GM12878 (cell line): Measurements from ENCODE around the gene CALY. TPM values are rescaled to one million over a fixed set of nuclear protein-coding genes. Genes with fewer than 3 reads are reported as not detected.
A peak's percentile ranks its signal among the peaks of the same experiment; 100 is the strongest.

ENCODE experiments used
- CEBPB ChIP-seq, 2 experiments: fragments of 150-350 bp in 1 of 2; IDR thresholded peaks; 2 replicates each; pipeline ENCODE4 v1.6.1; 2012 to 2014; ENCODE audit warnings: low read depth in 2 of 2, low read length in 2 of 2, borderline replicate concordance in 1 of 2, inconsistent platforms in 1 of 2
- CHD1 ChIP-seq: IDR thresholded peaks from 2 replicates; pipeline ENCODE4 v1.6.1; 2012; ENCODE audit warnings: low read depth, low read length, improper control_type of control experiment
- FOXK2 ChIP-seq: fragments of 450-650 bp; IDR thresholded peaks from 2 replicates; pipeline ENCODE4 v1.6.1; 2017; ENCODE audit warnings: mild to moderate bottlenecking, moderate library complexity
- IRF4 ChIP-seq: IDR thresholded peaks from 2 replicates; pipeline ENCODE4 v1.6.1; 2011; ENCODE audit warnings: low read depth, low read length
- IRF5 ChIP-seq: fragments of 450-650 bp; IDR thresholded peaks from 2 replicates; pipeline ENCODE4 v1.6.1; 2017; ENCODE audit warnings: borderline replicate concordance
- JUNB ChIP-seq: IDR thresholded peaks from 2 replicates; pipeline ENCODE4 v1.6.1; 2016; ENCODE audit warnings: antibody characterized with exemption, mild to moderate bottlenecking
- MEF2A ChIP-seq: IDR thresholded peaks from 2 replicates; pipeline ENCODE4 v1.6.1; 2011; ENCODE audit warnings: low read depth, mild to moderate bottlenecking, low read length, moderate library complexity; ENCODE audit not compliant: insufficient read depth
- NBN ChIP-seq: fragments of 450-650 bp; IDR thresholded peaks from 2 replicates; pipeline ENCODE4 v1.6.1; 2016
- NR2C2 ChIP-seq: IDR thresholded peaks from 2 replicates; pipeline ENCODE4 v1.6.1; 2011; ENCODE audit warnings: borderline replicate concordance, low read depth; ENCODE audit not compliant: control insufficient read depth, insufficient read length
- PML ChIP-seq: IDR thresholded peaks from 2 replicates; pipeline ENCODE4 v1.6.1; 2012; ENCODE audit warnings: low read length, inconsistent platforms
- USF1 ChIP-seq: IDR thresholded peaks from 2 replicates; pipeline ENCODE4 v1.6.1; 2011; ENCODE audit warnings: borderline replicate concordance, low read depth, mild to moderate bottlenecking, moderate library complexity, mixed read lengths, low read length; ENCODE audit not compliant: insufficient read depth; ENCODE audit errors: extremely low read length
- YY1 ChIP-seq: IDR thresholded peaks from 2 replicates; pipeline ENCODE4 v1.6.1; 2011; ENCODE audit warnings: low read depth, mild to moderate bottlenecking, low read length
- ZBTB40 ChIP-seq: fragments of 450-650 bp; IDR thresholded peaks from 2 replicates; pipeline ENCODE4 v1.6.1; 2016; ENCODE audit warnings: mild to moderate bottlenecking, moderate library complexity, borderline replicate concordance
- polyA plus RNA-seq, 11 experiments: library from polyadenylated mRNA; depleted of rRNA in 4 of 11; unstranded in 6 of 11; stranded (reverse) in 5 of 11; fragments of >200 nt; fragmentation: Nextera tagmentation in 4 of 11; fragmentation: Illumina TruSeq in 1 of 11; extraction: Ambion mirVana in 4 of 11; extraction: Trizol in 1 of 11; gene quantifications; 1 replicate in 1 of 11; 2 replicates in 10 of 11; pipeline versions ENCODE4 v1.2.1 to v1.2.3, GENCODE V29; 2011 to 2016; ENCODE audit warnings: inconsistent platforms in 2 of 11, missing spikeins in 2 of 11, low read depth in 1 of 11
- total RNA-seq, 4 experiments: library from RNA; depleted of rRNA in 3 of 4; stranded (reverse); fragments of >200 nt in 3 of 4; fragmentation: Illumina TruSeq in 1 of 4; extraction: Trizol in 1 of 4; gene quantifications; 2 replicates each; pipeline versions ENCODE4 v1.2.1 to v1.2.3, GENCODE V29; 2013 to 2021
- TF ChIP-seq, protein P1 (sequence below): fragments of 450-650 bp; formaldehyde crosslinking; IDR thresholded peaks from 2 replicates; pipeline ENCODE4 v1.4.0; 2022; ENCODE audit warnings: mild to moderate bottlenecking, moderate library complexity
- TF ChIP-seq, protein P2 (sequence below), 3 experiments: IDR thresholded peaks in 2 of 3; conservative IDR thresholded peaks in 1 of 3; 2 replicates each; pipeline ENCODE4 v1.5.1; 2011; ENCODE audit warnings: low read depth in 3 of 3, low read length in 3 of 3, mild to moderate bottlenecking in 3 of 3, control low read depth in 2 of 3, moderate library complexity in 2 of 3, inconsistent platforms in 1 of 3, mixed read lengths in 1 of 3; ENCODE audit not compliant: control insufficient read depth in 2 of 3, insufficient read depth in 1 of 3; ENCODE audit errors: extremely low read depth in 1 of 3

Gene CALY
- total and polyA plus RNA-seq, 10 of the 15 experiments (the other 5 are each of a cell fraction or from before 2014, with no cell fraction given): 0.07 TPM; not detected in 9

- TF ChIP-seq USF1 (no peak), NR2C2 (no peak), CHD1 (no peak), JUNB (no peak), MEF2A (no peak), NBN (peak; percentile 90), FOXK2 (no peak), IRF4 (no peak), CEBPB (IDR thresholded peaks at IDR 0.05; ENCODE audit: borderline replicate concordance in 1 of 2, low read depth in 2 of 2, low read length in 2 of 2) (no peak), PML (no peak), YY1 (no peak), ZBTB40 (no peak), IRF5 (no peak)
- TF ChIP-seq, protein P1, sequence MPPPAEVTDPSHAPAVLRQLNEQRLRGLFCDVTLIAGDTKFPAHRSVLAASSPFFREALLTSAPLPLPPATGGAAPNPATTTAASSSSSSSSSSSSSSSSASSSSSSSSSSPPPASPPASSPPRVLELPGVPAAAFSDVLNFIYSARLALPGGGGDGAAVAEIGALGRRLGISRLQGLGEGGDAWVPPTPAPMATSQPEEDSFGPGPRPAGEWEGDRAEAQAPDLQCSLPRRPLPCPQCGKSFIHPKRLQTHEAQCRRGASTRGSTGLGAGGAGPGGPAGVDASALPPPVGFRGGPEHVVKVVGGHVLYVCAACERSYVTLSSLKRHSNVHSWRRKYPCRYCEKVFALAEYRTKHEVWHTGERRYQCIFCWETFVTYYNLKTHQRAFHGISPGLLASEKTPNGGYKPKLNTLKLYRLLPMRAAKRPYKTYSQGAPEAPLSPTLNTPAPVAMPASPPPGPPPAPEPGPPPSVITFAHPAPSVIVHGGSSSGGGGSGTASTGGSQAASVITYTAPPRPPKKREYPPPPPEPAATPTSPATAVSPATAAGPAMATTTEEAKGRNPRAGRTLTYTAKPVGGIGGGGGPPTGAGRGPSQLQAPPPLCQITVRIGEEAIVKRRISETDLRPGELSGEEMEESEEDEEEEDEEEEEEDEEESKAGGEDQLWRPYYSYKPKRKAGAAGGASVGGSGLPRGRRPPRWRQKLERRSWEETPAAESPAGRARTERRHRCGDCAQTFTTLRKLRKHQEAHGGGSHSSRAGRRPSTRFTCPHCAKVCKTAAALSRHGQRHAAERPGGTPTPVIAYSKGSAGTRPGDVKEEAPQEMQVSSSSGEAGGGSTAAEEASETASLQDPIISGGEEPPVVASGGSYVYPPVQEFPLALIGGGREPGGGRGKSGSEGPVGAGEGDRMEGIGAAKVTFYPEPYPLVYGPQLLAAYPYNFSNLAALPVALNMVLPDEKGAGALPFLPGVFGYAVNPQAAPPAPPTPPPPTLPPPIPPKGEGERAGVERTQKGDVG (CRISPR knock-in tag): no peak
- TF ChIP-seq, protein P2, sequence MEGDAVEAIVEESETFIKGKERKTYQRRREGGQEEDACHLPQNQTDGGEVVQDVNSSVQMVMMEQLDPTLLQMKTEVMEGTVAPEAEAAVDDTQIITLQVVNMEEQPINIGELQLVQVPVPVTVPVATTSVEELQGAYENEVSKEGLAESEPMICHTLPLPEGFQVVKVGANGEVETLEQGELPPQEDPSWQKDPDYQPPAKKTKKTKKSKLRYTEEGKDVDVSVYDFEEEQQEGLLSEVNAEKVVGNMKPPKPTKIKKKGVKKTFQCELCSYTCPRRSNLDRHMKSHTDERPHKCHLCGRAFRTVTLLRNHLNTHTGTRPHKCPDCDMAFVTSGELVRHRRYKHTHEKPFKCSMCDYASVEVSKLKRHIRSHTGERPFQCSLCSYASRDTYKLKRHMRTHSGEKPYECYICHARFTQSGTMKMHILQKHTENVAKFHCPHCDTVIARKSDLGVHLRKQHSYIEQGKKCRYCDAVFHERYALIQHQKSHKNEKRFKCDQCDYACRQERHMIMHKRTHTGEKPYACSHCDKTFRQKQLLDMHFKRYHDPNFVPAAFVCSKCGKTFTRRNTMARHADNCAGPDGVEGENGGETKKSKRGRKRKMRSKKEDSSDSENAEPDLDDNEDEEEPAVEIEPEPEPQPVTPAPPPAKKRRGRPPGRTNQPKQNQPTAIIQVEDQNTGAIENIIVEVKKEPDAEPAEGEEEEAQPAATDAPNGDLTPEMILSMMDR (IDR thresholded peaks at IDR 0.05 in 2 of 3, conservative IDR thresholded peaks at IDR 0.05 in 1 of 3; ENCODE audit: control insufficient read depth in 2 of 3, extremely low read depth in 1 of 3, insufficient read depth in 1 of 3, low read depth in 3 of 3, low read length in 3 of 3): no peak
Observed at GRCh38 chr10:133378251-133379096, 41.8 kb upstream of the CALY start (continued).
